Measurements from ENCODE around the gene CNRIP1. TPM values are rescaled to one million over a fixed set of nuclear protein-coding genes. Genes with fewer than 3 reads are reported as not detected.

The CNRIP1 gene
- total RNA-seq, 2 experiments from 2014 or later: not detected

DNA sequence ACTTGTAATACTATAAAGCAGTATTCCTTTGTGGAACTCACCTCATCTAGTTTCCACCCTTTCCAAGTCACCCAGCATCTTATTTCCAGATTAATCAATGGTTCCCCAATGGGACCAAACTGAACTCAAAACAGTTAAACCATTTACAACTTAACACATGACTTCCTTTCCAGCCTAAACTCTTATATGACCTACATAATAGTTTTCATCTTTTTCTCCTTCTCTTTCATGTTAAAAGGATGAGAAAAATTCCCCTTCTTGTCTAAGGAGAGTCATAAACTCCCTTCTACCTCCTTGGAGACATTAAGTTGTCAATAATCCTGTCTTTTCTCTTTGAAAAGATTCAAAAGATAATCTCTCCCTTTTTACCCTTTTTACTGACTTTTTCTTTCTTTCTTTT lies 74.1 kb downstream of the CNRIP1 start:
- Mint-ChIP-seq H3K27ac (no peak overlapping the region), H3K27me3 (no peaks in the 10 kb centered on the region), H3K4me1 (ENCODE audit: low read depth) (peaks cover 23% of the 10 kb centered on the region), H3K9me3 (no peaks in the 10 kb centered on the region), H3K4me3 (no peak overlapping the region), H3K36me3 (peaks cover 9% of the 10 kb centered on the region)
- ChIA-PET CTCF (interaction anchor here (0.6 to 1.4 kb wide), 3 partner anchors 37 to 77 kb away, joined by 3 to 7 read pairs (median 6); no protein-coding TSS in a partner anchor), POLR2A (no interaction called here)
- intact Hi-C loops (cut with micrococcal nuclease): no loop called here
- DNase-seq: no peak

- Mint-ChIP-seq H3K27ac (no peak overlapping the region), H3K36me3 (peaks cover 5% of the 10 kb centered on the region), H3K27me3 (no peaks in the 10 kb centered on the region), H3K9me3 (no peaks in the 10 kb centered on the region), H3K4me1 (ENCODE audit: low read depth) (peaks cover 23% of the 10 kb centered on the region), H3K4me3 (no peak overlapping the region)
- CTCF ChIA-PET: interaction anchor here (0.7 to 1.5 kb wide), 3 partner anchors 37 to 122 kb away, joined by 3 to 7 read pairs (median 3); no protein-coding TSS in a partner anchor
- intact Hi-C loops (cut with micrococcal nuclease): no loop called here
- DNase-seq: no peak
- POLR2A ChIA-PET: no interaction called here
These were observed 74.7 kb downstream of the CNRIP1 start for GRCh38 chr2:68245066-68245465.

DNA sequence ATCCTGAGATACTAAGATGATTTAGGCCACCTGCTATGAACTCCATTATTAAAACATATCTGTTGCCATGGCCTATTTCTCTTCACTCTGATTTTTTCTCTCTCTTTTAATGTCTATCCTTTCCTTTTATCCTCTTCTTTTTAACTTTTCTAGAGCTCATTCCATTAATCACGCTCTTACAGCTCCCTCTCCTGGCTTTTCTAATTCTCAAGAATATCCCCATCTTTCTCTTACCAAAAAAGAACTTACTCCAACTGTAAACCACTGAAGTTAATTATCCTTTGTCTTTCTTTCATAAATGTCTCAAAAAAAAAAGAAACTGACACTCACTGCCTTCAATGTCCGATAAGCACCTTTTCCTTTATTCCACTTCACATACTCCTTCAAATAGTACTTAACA lies 75.3 kb downstream of the CNRIP1 start:
- DNase-seq: no peak
- ChIA-PET CTCF (interaction anchor here (0.7 to 1.5 kb wide), 3 partner anchors 48 to 122 kb away, joined by 3 to 7 read pairs (median 3); no protein-coding TSS in a partner anchor), POLR2A (no interaction called here)
- Mint-ChIP-seq H3K4me3 (no peak overlapping the region), H3K9me3 (no peaks in the 10 kb centered on the region), H3K27ac (no peak overlapping the region), H3K36me3 (peaks cover 3% of the 10 kb centered on the region), H3K27me3 (no peaks in the 10 kb centered on the region), H3K4me1 (ENCODE audit: low read depth) (peaks cover 24% of the 10 kb centered on the region)
- intact Hi-C loops (cut with micrococcal nuclease): no loop called here

Other genes with a start within 250 kb of the CNRIP1 start
- 10 to 100 TPM; 16.3 to 16.4 TPM for gene PNO1, start 162.1 kb downstream of the CNRIP1 start, total RNA-seq
- gene PPP3R1, start 67.4 kb downstream of the CNRIP1 start, total RNA-seq: 10 to 100 TPM; 76.2 to 76.6 TPM
- gene PLEK, start 45.3 kb upstream of the CNRIP1 start, total RNA-seq: 1 to 10 TPM; 6.9 to 7.6 TPM
- 1 to 10 TPM; 2.3 to 2.6 TPM for gene FBXO48, start 147.3 kb upstream of the CNRIP1 start, total RNA-seq
- gene APLF, start 147.6 kb upstream of the CNRIP1 start, total RNA-seq: 1 to 10 TPM; 3.0 to 3.1 TPM